ENCODE results near the gene ZNF70.

ZNF70 gene

DNA sequence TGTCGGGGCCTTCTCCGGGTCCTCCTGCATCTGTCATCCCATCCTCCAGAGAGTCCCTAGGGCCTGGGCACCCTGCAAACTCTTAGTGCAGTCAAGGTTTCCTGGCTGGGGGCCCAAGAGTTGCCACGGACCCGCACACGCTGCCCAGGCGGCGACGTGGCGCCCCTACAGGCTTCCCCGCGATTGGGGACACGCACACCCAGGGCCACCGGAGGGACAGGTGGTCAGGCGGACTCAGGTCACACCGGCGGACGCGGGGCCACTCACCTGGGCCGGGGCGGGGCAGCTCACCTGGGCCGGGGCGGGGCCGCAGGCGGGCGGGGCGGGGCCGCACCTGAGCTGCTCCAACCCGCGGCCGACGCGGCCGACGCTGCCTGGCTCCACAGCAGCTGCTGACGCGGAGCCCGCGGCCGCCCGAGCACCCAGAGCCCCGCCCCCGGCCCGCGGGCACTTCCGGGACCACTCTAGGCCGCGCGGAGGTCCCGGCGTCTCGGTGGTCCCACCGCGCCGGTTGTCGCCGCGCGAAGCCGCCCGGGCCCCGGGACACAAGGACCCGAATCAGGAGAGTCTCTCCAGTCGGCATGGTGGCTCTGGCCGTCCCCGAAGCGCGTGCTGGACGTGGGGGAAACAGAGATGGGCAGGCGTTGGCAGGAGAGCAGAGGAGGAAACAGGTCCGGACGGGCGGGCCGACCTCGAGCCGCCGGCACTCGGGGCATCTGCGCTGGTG lies at the start of gene ZNF70:
Gene ZNF70 (minus strand): TSS at position 399 of the 727 bp plus-strand sequence. CDS start 5,972 bp downstream, outside the sequence.
- DNase-seq, result peak; percentile 77

DNA sequence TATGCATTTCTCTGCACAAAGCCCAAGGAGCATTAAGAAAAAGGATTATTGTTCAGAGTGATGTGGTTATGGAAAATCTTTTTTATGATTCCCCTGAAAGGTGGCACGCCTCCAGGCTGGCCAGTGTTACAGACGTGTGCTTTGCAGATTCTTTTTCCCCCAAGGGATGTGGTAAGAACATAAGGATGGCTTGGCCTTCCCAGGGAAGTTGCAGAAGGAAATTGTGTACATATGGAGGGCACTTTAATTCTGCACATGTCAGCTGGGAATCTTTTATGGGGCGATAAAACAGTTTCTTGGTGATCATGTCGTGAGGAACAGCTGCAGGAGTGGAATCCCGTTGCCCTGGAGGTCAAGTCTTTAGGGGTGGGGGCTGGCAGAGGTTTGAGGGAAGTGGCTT lies 45.5 kb upstream of the ZNF70 start:
- DNase-seq, result no peak

DNA sequence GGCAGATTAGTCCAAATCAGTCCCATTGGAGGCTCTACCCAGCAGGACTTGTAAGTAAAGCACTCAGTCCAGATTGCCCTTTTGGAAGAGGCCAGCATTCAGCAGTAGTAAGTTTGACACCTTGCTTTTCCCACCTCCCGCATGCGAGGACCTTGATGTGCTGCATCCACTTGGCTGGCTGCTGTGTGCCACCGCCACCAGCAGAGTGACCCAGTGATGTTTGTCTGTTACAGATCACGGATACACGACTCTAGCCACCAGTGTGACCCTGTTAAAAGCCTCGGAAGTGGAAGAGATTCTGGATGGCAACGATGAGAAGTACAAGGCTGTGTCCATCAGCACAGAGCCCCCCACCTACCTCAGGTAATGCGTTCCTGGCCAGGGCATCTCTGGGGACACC lies 42.4 kb upstream of the ZNF70 start:
- DNase-seq, result no peak

DNA sequence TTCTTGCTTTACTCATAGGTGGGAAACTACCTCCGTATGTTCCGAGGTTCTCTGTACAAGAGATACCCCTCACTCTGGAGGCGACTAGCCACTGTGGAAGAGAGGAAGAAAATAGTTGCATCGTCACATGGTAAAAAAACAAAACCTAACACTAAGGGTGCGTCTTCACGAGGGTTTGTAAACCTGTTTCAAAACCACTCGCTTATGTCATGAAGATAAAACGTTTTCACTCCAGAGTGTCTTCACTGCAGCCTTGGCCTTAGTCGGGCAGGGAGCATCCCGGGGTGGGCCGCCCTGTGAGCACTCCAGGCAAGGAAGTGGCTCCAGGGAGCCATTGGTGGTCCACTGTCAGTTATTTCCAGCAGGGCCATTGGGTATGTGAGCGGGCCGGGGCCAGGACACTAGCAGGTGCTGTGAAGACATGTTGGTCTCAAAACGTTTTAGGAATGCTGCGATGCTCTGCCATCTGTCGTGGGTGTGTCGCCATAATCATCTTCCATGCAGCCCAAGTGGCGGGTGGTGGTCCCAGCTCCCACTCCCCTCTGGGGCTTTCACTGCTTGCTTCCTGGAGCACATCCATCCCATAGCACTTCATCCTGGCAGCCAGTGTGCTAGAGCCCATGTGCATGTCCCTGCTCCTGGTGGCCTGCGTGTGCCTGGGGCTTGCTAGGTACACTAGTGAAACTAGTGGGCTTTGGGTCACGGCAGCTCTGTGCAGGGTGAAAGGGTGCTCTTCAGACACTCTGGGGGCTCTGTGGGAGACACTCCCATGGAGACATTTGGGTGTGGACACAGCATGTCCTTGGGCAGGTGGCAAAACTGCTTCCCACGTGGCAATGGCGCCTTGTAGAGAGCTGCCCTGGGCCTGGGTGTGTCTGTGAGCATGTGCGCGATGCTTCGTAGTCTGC lies 41.1 kb upstream of the ZNF70 start:
- no peak for DNase-seq

DNA sequence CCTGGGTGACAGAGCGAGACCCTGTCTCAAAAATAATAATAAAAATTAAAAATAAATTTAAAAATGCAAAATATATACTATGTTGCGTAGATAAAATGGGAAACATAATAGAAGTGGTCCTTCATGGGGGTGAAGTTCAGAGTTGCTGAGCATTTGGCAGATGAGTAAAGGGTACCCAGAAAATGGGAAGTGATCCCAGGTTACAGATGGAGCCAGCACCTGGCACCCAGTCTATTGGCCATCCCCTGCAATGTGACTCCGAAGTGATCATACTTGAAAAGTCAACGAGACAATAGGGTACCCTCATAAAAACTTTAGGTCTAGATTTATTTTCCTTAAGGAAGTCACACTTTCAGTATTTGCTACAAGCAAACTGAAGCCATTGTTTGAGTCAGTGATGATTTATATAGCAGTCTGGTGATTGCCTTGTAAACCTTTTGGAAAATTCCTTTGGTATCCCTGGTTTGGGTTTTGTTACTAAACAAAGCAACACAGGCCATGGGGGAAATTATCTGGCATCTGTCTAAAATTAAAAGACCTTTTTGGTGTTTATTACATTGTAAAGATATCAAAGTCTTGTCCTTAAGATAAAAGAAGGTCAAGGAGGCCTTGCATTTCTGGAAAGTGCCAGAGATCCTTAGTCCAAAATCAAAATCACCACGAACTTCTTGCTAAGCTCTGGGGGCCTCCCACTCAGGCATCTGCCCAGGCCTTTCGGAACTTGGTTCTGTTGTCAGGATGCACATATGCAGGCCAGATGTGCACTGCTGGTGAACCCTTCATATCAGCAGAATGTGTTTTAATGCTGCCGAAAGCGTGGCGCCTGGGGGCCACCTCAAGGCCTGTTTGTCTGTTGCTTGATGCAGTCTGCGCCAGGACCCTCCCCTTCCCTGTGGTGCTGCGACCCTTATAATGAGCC lies 40.2 kb upstream of the ZNF70 start:
- no peak for DNase-seq

DNA sequence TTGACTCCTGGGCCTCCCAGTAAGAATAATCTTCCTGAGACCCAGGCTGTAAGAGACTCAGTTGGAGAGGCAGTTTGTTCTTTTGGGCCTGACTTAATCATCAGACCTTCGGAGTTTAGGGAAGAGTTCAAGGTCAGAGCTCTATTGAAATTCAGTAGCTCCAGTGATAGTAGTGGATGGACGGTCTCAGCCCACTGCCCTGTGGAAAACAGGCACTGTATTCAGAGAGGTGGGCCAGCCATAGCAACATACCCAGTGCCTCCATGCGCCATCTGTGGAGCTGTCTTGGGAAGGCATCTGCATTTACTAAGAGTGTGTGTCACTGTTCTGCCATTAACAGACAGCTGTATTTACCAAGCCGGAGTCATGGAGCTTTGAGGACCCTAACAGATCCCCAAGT lies 38.7 kb upstream of the ZNF70 start:
- no peak for DNase-seq

DNA sequence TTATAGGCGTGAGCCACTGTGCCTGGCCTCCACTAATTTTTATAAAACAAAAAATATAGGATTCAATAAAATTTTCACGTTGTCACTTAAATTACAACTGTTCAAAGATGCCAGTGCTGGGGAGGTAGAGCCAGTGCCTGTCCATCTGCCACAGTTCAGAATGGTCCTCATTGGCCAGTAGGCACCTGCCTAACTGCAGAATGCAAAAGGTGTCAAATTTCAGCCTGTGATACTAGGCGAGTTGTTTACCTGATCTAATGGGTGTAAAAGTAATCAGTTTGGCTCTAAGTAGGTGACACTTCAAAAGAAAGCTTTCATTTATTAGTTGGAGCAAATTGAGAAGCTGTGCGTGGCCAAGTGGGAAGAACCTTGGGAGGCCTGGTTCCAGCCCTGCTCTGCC lies 38.2 kb upstream of the ZNF70 start:
- no peak for DNase-seq

DNA sequence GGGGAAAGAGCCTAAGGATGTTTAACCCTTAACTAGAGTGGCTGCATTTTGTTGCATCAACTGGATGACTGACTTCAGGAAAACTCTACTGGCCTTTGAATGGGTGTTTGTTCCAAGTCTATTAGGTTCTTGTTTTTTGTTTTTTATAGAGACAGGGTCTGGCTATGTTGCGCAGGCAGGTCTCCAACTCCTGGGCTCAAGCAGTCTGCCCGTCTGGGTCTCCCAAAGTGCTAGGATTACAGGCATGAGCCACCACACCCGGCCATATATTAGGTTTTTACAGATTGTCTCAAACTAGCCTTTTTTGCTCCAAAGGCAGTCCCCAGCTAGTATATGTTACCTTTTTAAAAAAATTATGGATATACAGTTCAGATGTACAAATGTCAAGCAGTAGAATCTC lies 37.0 kb upstream of the ZNF70 start:
- DNase-seq, result no peak

DNA sequence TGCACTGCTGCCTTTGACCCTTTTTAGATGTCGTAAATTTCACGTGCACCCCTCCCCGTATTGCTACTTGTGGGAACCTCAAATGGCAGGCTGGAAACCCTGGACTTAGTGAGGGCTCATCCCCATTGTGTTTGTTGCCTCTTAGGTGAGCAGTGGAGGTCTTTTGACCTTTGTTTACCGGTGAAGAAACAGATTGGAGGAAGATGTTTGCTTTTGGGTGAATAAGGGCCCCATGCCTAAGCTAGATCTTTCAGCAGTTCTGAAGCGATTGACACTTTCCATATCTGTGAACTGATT lies 36.6 kb upstream of the ZNF70 start:
- DNase-seq, result no peak

DNA sequence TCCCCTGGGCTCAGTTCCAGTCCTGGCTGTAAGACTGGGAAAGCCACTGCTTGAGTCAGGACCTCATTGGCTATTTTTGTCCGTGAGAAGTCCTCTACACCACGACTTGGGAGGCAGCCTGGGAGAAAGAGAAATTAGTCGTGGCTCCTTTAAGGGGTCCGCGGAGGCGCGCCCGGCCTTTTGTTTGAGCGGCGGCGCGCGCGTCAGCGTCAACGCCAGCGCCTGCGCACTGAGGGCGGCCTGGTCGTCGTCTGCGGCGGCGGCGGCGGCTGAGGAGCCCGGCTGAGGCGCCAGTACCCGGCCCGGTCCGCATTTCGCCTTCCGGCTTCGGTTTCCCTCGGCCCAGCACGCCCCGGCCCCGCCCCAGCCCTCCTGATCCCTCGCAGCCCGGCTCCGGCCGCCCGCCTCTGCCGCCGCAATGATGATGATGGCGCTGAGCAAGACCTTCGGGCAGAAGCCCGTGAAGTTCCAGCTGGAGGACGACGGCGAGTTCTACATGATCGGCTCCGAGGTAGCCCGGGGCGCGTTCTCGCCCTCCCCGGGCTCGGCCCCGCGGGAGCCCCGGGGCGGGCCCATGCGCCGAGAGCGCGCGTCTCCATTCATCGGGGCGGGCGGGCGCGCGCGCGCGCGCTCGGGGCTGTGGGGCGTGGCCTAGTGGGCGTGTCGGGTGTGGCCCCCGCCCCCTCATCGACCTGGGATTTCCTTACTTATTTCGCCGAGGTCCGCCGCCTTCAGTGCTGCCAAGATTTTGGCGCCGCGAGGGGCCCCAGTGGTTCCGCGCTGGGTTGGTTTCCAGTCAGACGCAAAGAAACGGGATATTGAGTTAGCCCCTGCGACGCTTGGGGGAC lies 36.1 kb upstream of the ZNF70 start, which contains the start of gene SMARCB1:
Gene SMARCB1 (plus strand): TSS at position 215 of the 848 bp plus-strand sequence. CDS start 204 bp downstream, at position 419.
- peak; percentile 87 for DNase-seq

DNA sequence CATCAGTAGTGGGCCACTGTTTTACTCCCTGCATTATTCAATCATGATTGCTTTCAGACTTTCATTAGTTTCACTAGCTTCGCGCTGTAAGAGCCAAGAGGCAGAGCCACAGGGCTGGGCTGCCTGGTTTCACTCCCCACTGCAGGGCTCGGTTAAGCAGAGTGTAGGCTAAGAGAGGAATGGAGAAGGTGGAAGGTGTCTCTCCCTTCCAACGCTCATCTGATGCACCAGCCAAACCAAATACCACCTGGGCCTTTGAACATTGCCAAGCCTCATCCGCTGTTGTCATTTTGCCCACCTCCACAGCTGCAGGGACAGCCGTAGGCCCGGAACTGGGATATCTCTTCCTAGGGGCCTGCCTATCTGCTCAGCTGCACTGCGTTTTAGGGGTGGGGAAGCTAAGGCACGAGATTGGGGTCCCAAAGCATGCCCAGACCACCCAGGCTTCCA lies 35.4 kb upstream of the ZNF70 start:
- no peak for DNase-seq

DNA sequence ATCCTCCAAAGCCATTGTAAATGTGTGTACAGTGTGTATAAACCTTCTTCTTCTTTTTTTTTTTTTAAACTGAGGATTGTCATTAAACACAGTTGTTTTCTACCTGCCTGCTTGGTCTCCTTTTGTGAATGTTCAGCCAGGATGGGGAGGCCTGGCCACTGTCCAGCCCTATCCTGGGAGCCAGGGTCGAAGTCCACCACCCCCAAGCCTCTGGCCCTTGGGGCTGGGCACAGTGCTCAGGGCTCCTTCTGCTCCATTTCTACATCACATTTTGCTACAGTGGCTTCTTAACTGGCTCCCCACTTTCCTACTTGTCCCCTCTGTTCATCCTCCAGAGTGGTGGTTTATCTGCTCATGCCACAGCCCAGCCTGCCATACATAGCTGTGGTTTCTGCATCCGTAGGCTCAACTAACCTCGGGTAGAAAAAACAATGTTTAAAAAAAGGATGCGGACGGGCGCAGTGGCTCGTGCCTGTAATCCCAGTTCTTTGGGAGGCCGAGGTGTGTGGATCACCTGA lies 33.4 kb upstream of the ZNF70 start:
- no peak for DNase-seq

DNA sequence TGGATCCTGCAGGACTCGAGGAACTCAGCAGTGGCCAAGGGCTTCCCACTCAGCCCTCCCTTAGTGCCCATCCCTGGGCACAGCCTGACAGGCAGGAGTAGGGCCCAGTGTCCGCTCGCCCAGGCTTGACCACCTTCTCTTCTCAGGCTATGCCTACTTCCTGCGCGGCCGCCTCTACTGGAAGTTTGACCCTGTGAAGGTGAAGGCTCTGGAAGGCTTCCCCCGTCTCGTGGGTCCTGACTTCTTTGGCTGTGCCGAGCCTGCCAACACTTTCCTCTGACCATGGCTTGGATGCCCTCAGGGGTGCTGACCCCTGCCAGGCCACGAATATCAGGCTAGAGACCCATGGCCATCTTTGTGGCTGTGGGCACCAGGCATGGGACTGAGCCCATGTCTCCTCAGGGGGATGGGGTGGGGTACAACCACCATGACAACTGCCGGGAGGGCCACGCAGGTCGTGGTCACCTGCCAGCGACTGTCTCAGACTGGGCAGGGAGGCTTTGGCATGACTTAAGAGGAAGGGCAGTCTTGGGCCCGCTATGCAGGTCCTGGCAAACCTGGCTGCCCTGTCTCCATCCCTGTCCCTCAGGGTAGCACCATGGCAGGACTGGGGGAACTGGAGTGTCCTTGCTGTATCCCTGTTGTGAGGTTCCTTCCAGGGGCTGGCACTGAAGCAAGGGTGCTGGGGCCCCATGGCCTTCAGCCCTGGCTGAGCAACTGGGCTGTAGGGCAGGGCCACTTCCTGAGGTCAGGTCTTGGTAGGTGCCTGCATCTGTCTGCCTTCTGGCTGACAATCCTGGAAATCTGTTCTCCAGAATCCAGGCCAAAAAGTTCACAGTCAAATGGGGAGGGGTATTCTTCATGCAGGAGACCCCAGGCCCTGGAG lies 32.6 kb upstream of the ZNF70 start:
- DNase-seq, result no peak

DNA sequence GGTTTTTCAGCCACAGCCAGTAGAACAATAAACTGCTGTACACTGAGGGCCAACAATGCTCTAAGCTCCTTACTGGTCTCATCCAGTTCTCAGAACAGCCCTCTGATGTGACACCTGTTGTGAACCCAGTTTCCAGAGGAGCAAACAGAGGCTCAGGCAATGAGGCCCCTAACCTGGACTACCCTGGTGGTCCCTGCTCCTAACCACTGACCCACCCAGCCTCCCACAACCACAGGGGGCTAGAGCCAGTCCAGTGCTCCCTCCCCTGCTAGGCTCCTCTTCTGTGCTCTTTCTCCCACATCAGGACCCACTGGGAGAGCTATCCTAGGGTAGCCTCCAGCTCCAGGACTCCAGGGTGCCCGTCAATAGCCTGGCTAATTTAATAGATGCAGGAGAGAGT lies 31.8 kb upstream of the ZNF70 start:
- no peak for DNase-seq

DNA sequence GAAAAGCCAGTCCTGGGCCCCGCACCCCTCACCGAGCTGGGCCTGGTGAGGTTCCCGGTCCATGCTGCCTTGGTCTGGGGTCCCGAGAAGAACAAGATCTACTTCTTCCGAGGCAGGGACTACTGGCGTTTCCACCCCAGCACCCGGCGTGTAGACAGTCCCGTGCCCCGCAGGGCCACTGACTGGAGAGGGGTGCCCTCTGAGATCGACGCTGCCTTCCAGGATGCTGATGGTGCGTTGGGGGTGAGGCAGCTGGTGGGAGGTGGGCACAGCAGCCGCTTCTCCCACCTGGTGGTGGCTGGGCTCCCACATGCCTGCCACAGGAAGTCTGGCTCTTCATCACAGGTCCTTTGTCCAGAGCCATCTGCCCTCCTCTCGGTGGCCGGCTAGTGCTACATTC lies 31.3 kb upstream of the ZNF70 start:
- no peak for DNase-seq

DNA sequence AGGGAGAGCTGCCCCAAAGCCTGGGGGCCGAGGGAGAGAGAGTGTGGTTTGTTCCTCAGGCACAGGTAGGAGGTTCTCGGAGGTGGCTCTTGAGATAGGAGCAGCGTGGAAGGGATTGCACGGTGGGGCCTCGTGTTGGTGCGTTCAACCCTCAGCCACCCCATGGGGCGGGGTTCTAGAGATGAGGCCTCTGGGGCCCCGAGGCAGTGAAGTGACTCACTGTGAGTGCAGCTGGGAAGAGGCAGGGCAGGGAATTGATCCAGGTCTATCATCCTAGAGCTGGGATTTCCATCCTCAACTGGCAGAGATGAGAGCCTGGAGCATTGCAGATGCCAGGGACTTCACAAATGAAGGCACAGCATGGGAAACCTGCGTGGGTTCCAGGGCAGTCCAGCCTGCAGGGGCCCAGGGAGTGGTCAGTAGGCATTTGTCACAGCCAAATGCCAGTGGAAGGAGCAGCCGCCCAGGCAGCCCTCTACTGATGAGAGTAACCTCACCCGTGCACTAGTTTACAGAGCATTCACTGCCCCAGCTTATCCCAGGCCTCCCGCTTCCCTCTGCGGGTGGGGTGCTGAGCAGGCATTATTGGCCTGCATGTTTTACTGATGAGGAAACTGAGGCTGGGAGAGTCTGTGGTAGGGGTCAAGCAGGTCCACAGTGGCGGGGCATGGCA lies 30.7 kb upstream of the ZNF70 start:
- no peak for DNase-seq

DNA sequence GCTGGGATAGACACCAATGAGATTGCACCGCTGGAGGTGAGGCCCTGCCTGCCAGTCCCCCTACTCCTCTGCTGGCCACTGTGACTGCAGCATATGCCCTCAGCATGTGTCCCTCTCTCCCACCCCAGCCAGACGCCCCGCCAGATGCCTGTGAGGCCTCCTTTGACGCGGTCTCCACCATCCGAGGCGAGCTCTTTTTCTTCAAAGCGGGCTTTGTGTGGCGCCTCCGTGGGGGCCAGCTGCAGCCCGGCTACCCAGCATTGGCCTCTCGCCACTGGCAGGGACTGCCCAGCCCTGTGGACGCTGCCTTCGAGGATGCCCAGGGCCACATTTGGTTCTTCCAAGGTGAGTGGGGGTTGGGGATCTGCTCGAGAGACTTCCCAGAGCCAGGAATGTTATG lies 30.2 kb upstream of the ZNF70 start:
- no peak for DNase-seq

DNA sequence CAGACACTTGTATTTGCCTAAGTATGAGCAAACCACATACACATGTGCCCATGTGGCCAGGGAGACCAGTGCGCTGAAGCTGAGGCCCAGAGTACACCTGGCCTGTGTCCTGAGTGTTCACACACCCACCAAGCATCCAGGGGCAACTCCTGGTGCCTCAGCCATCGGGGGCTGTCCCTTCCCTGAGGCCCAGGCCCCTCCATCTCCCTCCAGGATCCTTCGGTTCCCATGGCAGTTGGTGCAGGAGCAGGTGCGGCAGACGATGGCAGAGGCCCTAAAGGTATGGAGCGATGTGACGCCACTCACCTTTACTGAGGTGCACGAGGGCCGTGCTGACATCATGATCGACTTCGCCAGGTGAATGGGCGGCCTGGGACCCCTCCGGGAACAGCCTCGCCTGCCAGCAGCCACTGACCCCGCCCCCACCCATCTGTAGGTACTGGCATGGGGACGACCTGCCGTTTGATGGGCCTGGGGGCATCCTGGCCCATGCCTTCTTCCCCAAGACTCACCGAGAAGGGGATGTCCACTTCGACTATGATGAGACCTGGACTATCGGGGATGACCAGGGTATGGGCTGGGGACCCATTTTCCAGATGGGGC lies 29.3 kb upstream of the ZNF70 start:
- no peak for DNase-seq

DNA sequence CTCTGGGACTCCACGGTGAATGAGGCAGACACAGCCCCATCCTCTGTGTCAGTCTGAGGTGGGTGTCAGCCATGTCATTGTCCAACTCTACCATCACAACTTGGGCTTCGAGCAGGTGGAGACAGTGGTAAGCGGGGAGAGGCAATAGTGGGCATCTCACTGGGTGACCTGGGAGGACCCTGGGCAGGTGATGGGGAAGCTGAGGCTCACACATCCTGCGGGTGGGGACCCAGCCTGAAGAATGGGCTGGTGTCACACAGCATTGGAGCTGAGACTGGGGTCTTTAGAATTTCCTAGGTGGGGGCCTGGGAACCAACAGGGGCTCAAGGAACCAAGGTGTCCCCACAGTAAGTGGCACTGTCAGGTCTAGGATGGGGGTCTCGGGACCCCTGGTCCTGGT lies 28.8 kb upstream of the ZNF70 start:
- no peak for DNase-seq

DNA sequence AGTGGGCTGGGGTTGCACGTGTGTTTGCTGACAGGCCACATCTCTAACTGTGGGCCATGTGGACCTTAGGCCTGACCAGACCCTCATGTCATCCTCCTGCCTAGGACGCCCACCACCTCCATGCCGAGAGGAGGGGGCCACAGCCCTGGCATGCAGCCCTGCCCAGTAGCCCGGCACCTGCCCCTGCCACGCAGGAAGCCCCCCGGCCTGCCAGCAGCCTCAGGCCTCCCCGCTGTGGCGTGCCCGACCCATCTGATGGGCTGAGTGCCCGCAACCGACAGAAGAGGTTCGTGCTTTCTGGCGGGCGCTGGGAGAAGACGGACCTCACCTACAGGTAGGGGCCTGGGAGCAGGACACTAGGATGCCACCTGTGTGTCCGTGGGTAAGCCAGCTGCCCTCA lies 28.2 kb upstream of the ZNF70 start:
- no peak for DNase-seq

Data from activated CD4-positive, alpha-beta T cell treated with anti-CD3 and anti-CD28 coated beads for 1 hour (primary cell).